NCI-H510A treated with DMSO at 0.1 percent for 48 hours (cell line): ENCODE measurements around the gene CLCF1.
A peak's percentile ranks its signal among the peaks of the same experiment; 100 is the strongest.

Source experiments
- DNase-seq: peaks from one replicate; lab custom pipeline; 2025; lab: John Stamatoyannopoulos, UW

Gene CLCF1

GRCh38 chr11:67374571-67375281 lies 1.3 kb upstream of the CLCF1 start:
- DNase-seq = no peak

- DNase-seq = peak; percentile 54
These were observed 511 bp upstream of the CLCF1 start for GRCh38 chr11:67373648-67374570.

GRCh38 chr11:67372321-67372992 lies 941 bp downstream of the CLCF1 start:
- no peak for DNase-seq

GRCh38 chr11:67371911-67372320 lies 1.5 kb downstream of the CLCF1 start:
- DNase-seq = no peak

- DNase-seq = peak; percentile 52
These were observed 2.0 kb downstream of the CLCF1 start for GRCh38 chr11:67371189-67371910.

- DNase-seq = no peak
These were observed 2.9 kb downstream of the CLCF1 start for GRCh38 chr11:67370351-67371076.

- DNase-seq = no peak
These were observed 3.6 kb downstream of the CLCF1 start for GRCh38 chr11:67369801-67370284.

GRCh38 chr11:67369275-67369674 lies 4.1 kb downstream of the CLCF1 start:
- DNase-seq = no peak

GRCh38 chr11:67368621-67369020 lies 4.8 kb downstream of the CLCF1 start:
- no peak for DNase-seq

GRCh38 chr11:67367761-67368227 lies 5.6 kb downstream of the CLCF1 start:
- no peak for DNase-seq

GRCh38 chr11:67366961-67367760 lies 6.2 kb downstream of the CLCF1 start:
- DNase-seq = no peak

- DNase-seq = no peak
These were observed 6.9 kb downstream of the CLCF1 start for GRCh38 chr11:67366546-67366945.

- DNase-seq = no peak
These were observed 7.5 kb downstream of the CLCF1 start for GRCh38 chr11:67365736-67366444.

GRCh38 chr11:67364783-67365722 lies 8.3 kb downstream of the CLCF1 start:
- no peak for DNase-seq

GRCh38 chr11:67364169-67364568 lies 9.2 kb downstream of the CLCF1 start:
- no peak for DNase-seq

GRCh38 chr11:67357831-67358670 lies 15.3 kb downstream of the CLCF1 start:
- DNase-seq = no peak

- peak; percentile 91 for DNase-seq
These were observed 16.4 kb downstream of the CLCF1 start for GRCh38 chr11:67356864-67357561.
